Measurements from ENCODE around the gene AXIN1.
"Not testable (repeated sequence)": the region's sequence is repeated elsewhere in the genome, so short reads cannot be mapped to it uniquely, and the experiment has no call there.

AXIN1 gene

DNA sequence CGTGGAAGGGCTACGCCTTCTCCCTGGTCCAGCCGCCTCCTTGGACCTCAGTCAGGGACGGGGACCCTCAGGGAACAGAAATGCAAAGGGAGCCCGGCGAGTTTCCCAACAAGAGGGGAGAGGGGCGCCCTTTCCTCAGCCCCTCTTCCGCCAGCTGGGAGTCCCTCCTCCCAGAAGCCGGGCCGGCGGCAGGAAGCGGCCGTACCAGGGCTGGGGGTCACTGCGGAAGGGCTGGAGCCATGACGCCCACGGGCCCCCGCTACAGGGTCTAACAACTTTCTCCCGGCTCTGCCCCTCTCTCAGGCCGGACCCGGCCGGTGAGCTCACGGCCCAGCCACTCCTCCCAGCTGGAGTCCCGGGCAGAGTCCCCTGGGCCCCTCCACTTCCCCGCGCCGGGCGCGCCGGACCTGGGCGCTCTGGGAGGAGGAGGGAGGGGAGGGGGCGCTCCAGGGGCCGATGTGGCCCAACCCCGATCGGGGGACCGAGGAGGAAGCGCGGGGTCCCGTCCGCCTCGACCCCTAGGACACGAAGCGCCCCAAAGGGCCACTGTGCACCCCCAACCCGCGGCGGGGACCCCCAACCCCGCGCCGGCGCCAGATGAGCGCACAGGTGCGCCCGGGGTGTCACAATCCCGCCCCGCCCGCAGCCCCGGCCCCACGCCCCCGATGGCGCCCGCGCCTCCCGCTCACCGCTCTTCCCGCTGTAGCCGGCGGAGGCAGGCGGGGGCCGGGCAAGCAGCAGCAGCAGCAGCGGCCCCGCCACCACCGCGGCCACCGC is 28.7 kb upstream of the AXIN1 start:
- no peak for DNase-seq

DNA sequence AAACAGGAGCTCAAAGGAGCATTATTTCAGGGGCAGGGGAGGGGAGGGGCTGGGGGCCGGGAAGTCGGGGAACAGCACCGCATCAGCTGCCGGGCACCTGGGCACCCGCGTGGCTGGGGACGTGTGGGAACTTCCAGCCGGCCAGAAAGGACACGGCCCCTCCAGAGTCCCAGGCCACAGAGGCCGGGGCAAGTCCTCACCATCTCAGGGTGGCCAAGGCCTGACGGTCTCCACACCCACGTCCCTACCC is 28.2 kb upstream of the AXIN1 start:
- no peak for DNase-seq

DNA sequence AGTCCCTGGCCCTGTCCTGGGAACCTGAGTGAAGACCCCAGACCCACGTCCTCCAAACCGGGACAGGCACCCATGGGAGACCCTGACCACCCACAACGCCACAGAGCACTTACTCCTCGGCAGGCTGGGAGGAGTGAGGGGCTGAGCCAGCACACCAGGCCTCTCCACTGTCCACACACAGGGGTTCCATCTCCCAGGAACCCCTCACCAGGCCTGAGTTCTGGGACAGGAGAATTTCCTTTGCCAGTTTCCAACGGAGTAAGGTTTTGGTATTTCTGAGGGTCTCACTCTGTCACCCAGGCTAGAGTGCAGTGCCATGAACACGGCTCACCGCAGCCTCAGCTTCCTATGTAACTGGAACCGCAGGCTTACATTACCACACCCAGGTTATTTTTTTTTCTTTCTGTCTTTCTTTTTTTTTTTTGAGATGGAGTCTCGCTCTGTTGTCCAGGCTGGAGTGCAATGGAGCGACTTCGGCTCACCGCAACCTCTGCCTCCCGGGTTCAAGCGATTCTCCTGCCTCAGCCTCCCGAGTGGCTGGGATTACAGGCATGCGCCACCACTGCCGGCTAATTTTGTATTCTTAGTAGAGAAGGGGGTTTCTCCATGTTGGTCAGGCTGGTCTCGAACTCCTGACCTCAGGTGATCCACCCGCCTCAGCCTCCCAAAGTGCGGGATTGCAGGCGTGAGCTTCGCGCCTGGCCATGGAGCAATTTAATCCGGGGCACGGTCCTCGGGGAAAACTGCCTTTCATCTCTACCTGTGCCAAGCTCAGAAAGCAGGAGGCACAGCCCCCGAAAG is 27.6 kb upstream of the AXIN1 start:
- DNase-seq, result no peak

GRCh38 chr16:379183-379960 is 26.8 kb upstream of the AXIN1 start:
- no peak for DNase-seq

GRCh38 chr16:378821-379182 is 26.3 kb upstream of the AXIN1 start:
- DNase-seq, result no peak

DNA sequence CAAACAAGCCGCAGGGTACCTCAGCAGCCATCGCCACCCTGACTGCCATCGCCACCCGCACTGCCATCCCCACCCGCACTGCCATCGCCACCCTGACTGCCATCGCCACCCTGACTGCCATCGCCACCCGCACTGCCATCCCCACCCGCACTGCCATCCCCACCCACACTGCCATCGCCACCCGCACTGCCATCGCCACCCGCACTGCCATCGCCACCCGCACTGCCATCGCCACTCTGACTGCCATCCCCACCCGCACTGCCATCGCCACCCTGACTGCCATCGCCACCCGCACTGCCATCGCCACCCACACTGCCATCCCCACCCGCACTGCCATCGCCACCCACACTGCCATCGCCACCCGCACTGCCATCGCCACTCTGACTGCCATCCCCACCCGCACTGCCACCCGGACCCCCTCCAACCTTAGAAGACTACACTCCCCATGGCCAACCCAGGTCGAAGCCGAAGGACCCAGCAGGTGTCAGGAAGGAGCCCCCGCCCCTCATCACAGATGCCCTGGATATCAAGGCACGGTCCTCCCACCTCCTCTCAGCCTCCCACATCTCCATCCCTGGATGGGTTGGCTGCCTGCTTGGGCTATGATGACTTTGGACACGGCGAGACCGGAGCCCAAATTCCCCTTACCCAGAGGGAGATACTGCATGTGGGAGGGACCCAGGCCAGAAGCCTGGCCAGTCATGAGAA is 25.7 kb upstream of the AXIN1 start:
- DNase-seq, result not testable (repeated sequence)

DNA sequence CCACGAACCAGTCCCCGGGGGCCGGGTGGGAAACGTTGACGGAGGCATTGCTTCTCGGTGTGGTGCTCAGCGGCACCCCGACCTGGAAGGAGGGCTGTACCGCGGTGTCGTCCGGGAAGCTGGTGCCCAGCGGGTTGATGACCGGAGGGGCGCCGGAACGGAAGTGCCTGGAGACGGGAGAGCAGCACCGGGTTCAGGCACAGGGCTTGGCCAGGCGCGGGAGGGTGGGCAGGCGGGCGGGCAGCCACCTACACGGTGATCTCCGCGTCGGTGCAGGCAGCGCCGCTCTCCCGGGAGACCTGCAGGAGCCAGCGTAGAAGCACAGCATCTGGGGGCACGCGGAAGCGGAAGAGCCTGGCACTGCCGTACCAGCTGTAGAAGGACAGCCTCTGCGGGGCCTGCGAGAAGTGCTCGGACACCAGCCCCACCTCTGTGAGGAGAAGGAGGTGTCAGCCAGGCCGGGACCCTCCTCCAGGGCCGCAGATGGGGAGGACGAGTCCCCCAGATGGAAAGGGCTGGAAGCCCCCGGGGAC is 25.0 kb upstream of the AXIN1 start:
- no peak for DNase-seq

- DNase-seq, result no peak
Observed at GRCh38 chr16:376817-377418, 24.4 kb upstream of the AXIN1 start.

DNA sequence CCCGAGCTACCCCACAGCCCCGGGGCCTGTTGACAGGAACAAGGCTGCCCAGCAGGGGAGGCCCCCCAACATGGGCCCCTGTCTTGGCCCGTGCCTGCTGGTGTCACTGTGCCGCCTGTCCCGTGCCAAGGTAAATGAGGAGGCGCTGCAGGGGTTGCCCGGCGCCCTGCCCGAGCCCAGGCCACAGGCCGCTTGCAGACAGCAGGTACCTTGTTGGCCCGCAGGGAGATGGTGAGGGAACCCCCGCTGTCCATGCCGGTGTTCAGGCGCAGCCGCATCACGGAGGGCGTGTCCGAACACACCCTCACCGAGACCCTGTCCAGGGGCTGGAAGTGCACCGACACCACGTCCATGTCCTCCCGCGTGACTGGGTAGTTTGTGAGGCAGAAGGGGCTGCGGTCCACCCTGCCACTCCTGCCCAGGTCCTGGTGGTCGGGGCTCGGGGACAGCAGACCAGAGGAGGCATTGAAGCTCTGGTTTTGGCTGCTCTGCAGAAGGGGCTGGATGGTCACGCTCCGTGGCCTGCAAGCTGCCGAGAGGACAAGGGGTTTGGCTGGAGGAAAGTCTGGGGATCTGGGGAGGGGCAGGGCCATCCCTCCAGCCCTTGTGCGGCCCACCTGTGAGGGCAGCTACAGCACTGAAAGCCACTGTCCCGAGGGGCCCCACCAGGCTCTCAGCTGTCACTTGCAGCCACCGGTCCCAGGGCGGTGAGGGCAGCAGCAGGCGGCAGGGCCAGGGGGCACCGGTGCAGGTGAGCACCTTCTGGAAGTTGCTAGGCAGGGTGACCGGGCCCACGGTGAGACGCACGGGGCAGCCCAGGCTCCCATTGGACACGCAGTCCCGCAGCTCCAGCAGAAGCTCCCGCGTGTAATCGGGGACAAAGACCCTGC is 23.6 kb upstream of the AXIN1 start:
- no peak for DNase-seq

DNA sequence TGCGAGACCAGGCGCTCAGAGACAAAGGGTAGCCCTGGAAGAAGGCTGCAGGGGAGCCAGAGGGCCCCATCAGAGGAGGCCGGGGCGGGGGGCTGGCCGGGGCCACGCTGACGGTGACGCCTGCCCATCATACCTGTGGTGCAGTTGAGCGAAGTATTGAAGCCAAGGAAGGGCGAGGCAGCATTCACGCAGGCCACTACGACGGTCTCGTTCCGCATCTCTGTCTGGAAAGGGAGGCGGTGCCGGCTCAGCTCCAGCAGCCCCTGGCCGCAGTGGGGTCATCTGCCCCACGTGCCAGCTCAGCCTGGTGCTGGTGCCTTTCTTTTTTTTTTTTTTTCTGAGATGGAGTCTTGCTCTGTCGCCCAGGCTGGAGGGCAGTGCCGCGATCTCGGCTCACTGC is 22.7 kb upstream of the AXIN1 start:
- no peak for DNase-seq

GRCh38 chr16:374616-374926 is 22.0 kb upstream of the AXIN1 start:
- no peak for DNase-seq

DNA sequence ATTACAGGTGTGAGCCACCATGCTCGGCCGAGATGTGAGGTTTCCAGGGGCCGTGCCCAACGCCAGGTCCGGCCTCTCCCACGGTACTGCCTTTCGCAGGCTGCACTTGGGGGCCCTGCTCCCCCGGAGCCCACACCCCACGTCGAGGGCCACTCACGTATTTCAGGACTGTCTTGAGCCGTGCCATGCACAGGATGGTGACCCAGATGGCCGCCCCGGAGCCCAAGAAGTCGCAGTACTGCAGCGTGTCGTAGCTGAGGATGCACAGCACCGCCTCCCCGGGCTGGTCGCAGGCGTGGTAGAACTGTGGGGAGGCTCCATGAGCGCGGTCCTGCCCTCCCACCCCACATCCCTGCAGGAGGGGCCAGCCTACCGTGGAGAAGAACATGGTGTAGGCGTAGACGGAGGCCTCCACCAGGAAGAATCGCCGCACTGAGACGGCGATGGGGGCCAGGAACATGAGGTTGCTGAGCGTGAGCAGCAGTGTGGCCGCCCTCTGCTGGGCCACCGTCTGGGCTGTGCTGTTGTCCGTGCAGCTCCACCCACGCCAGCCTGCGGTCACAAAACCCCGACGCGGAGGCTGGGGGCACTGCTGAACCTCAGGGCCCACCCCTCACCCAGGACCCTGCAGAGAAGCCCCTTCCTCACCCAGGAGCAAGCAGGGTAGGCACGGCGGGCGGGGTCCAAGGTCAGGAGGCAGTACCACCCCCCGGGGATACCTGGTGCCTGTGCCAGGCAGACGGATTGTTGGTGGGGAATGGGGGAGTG is 21.5 kb upstream of the AXIN1 start:
- no peak for DNase-seq

- DNase-seq, result no peak
Observed at GRCh38 chr16:373020-373598, 20.6 kb upstream of the AXIN1 start.

DNA sequence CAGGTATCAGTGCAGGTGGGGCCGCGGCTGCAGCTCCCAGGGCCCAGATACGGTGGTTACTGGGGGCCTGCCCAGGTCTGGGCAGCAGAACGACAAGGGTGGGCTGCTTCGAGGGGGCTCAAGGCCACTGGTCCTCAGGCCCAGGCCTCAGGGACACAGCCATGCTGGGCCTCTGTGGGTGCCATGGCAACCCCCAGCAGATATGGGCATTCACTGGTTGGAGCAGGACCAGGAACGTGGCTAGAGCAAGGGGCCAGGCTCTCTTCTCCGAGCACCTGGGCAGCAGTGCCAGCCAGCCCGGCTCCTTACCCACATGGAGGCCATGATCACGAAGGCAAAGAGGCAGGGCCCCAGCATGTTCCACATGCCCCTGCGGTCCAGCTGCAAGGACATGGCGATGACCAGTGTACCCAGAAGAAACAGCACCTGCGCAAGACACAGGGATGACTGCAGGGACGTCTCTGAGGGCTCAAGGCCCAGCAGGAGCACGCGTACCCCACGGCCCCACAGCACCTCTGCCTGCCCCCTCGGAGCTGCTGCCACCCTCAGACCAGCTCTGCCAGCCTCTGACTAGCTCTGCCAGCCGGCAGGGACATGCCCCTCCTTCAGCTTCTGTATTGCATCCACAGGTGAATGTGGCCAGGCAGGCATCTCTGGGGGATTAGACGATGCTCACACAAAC is 19.9 kb upstream of the AXIN1 start:
- no peak for DNase-seq

DNA sequence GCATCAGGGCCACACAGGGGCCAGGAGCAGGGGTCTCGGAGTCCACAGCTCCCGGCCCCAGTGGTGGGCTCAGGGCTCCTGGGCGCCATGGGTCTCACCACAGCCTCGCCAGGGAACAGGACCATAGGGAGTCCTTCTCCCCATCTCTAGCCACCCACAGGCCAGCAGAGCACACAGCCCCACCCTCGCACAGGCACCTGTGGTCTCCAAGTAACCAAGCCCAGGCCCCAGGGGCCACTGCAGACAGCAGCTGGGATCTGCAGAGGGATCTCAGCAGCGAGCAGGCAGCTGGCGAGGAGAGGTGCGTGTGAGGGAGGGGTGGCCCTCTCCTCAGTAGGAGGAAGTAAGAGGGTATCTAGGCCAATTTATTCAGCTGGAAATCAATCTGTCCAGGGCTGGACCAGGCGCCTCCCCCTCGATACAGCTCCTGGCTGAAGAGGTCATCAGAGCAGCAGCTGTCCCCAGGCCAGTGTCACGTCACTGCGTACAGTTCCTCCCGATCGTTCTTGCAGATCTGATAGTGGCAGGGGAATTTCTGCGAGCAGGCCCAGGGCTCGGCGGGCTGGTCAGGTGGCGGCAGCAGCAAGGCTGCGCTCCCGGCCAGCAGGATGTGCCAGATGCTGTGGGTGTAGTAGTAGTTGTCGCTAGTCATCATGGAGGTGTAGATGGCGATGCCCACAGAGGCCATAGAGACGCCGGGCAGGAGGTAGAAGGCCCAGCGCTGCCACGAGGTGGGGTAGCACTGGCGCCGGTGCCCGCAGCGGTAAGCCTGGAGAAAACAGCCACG is 19.2 kb upstream of the AXIN1 start:
- DNase-seq, result no peak

DNA sequence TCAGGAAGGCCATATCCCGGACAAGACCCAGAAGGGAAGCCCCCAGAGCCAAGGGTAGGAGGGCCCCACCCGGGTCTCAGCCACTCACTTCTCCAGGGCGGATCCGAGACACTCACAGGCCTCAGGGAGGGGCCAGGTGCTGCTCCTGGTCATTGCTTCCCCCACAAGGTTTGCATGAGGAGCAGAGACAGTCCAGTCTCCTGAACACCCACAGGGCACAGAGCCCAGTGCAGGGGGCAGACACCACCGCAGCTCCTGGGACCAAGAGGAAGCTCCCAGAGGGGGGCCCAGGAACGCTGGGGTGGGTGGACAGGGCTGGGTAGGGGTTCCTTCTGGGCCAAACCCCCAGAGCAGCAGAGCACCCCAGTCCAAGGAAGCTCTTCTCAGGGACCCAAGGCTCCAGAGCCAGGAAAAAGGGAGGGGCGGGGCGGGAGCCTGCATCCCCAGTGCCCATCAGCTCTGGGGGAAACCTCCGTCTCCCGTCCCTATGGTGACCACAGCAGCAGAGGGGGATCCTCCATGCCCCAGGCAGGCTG is 18.5 kb upstream of the AXIN1 start:
- DNase-seq, result no peak

GRCh38 chr16:370443-370842 is 17.9 kb upstream of the AXIN1 start, which contains the start of gene MRPL28:
Gene MRPL28, minus strand, starts transcription at chr16:370538. Its CDS starts 320 bp downstream, at chr16:370218.
- peak; percentile 96 for DNase-seq

- no peak for DNase-seq
Observed at GRCh38 chr16:369866-370436, 17.4 kb upstream of the AXIN1 start.

Measured in hematopoietic multipotent progenitor cell treated with erythropoietin and hydrocortisone succinate and interleukin-3 and kit ligand, for 8 days (in vitro differentiated cells).